ENCODE results near the gene UMAD1.

DNA sequence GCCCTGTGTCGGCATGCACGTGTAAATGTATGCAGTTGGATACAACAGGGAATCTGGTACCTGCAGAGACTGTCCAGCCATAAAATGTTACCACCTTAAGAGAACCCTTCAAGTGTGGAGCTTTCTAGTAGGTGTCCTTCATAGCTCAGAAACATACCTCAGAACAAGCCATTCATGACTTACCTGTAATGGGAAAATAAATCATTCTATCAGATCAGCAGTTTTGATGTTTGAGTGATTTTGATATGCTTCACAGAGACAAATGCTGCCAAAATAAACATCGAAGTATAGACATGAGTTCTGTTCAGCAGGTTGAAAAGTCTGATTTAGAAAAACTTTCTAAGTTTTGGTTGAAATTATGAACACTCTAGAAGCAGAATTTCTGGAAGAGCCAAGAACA, 33.5 kb upstream of the UMAD1 start:
- TF ChIP-seq, protein P1, sequence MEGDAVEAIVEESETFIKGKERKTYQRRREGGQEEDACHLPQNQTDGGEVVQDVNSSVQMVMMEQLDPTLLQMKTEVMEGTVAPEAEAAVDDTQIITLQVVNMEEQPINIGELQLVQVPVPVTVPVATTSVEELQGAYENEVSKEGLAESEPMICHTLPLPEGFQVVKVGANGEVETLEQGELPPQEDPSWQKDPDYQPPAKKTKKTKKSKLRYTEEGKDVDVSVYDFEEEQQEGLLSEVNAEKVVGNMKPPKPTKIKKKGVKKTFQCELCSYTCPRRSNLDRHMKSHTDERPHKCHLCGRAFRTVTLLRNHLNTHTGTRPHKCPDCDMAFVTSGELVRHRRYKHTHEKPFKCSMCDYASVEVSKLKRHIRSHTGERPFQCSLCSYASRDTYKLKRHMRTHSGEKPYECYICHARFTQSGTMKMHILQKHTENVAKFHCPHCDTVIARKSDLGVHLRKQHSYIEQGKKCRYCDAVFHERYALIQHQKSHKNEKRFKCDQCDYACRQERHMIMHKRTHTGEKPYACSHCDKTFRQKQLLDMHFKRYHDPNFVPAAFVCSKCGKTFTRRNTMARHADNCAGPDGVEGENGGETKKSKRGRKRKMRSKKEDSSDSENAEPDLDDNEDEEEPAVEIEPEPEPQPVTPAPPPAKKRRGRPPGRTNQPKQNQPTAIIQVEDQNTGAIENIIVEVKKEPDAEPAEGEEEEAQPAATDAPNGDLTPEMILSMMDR (IDR thresholded peaks at IDR 0.05; ENCODE audit: insufficient read depth, low read depth, low read length): no peak
- TF ChIP-seq EZH2 (IDR thresholded peaks at IDR 0.05; ENCODE audit: insufficient read depth, low read length): no peak
